H9 (cell line): Measurements from ENCODE around the gene SPTLC3. TPM values are rescaled to one million over a fixed set of nuclear protein-coding genes. Genes with fewer than 3 reads are reported as not detected.

ENCODE experiments used
- DNase-seq: peaks from one replicate; pipeline ENCODE4 v3.0.0-alpha.2; 2017
- H2AFZ ChIP-seq: one replicate; pipeline ENCODE4 v1.6.1; 2013; ENCODE audit warnings: mild to moderate bottlenecking, low read length, control low read depth, moderate library complexity
- H2AK5ac ChIP-seq: 2 replicates; pipeline ENCODE4 v1.6.1; 2013; ENCODE audit warnings: low read length, control low read depth, mixed read lengths; ENCODE audit not compliant: insufficient read length
- H2BK120ac ChIP-seq: one replicate; pipeline ENCODE4 v1.6.1; 2013; ENCODE audit warnings: low read depth, mild to moderate bottlenecking, low read length, control low read depth, inconsistent platforms; ENCODE audit not compliant: poor library complexity, severe bottlenecking
- H2BK12ac ChIP-seq: 2 replicates; pipeline ENCODE4 v1.6.1; 2013; ENCODE audit warnings: low read length, control low read depth, mixed read lengths, low read depth; ENCODE audit not compliant: insufficient read length
- H2BK15ac ChIP-seq: 2 replicates; pipeline ENCODE4 v1.6.1; 2013; ENCODE audit warnings: low read depth, low read length, control low read depth
- H2BK20ac ChIP-seq: one replicate; pipeline ENCODE4 v1.6.1; 2013; ENCODE audit warnings: low read depth, mild to moderate bottlenecking, low read length, control low read depth, inconsistent platforms; ENCODE audit not compliant: poor library complexity, severe bottlenecking
- H2BK5ac ChIP-seq: 2 replicates; pipeline ENCODE4 v1.6.1; 2013; ENCODE audit warnings: low read length, control low read depth, mixed read lengths; ENCODE audit not compliant: insufficient read length
- H3K14ac ChIP-seq: 2 replicates; pipeline ENCODE4 v1.6.1; 2013; ENCODE audit warnings: low read length, control low read depth; ENCODE audit not compliant: insufficient read depth
- H3K18ac ChIP-seq: 2 replicates; pipeline ENCODE4 v1.6.1; 2013; ENCODE audit warnings: low read depth, mild to moderate bottlenecking, mixed read lengths, low read length, control low read depth; ENCODE audit not compliant: insufficient read length
- H3K23ac ChIP-seq: 2 replicates; pipeline ENCODE4 v1.6.1; 2013; ENCODE audit warnings: low read length, control low read depth, mixed read lengths, low read depth; ENCODE audit not compliant: insufficient read length
- H3K23me2 ChIP-seq: 2 replicates; pipeline ENCODE4 v1.6.1; 2013; ENCODE audit warnings: low read depth, mild to moderate bottlenecking, mixed read lengths, low read length, control low read depth; ENCODE audit not compliant: insufficient read length, poor library complexity, severe bottlenecking
- H3K27ac ChIP-seq: 2 replicates; pipeline ENCODE4 v1.5.1; 2013; ENCODE audit warnings: low read length, control low read depth, mixed read lengths, low read depth; ENCODE audit not compliant: insufficient read length
- H3K27me3 ChIP-seq: 2 replicates; pipeline ENCODE4 v1.6.1; 2013; ENCODE audit warnings: low read length, control low read depth, inconsistent platforms; ENCODE audit not compliant: insufficient read depth
- H3K4ac ChIP-seq: 2 replicates; pipeline ENCODE4 v1.6.1; 2013; ENCODE audit warnings: low read depth, mild to moderate bottlenecking, control low read depth, inconsistent platforms, low read length, moderate library complexity
- H3K4me1 ChIP-seq: 2 replicates; pipeline ENCODE4 v1.6.1; 2013; ENCODE audit warnings: low read length, control low read depth, inconsistent platforms; ENCODE audit not compliant: insufficient read depth
- H3K4me2 ChIP-seq: 2 replicates; pipeline ENCODE4 v1.6.1; 2013; ENCODE audit warnings: low read length, control low read depth, mixed read lengths; ENCODE audit not compliant: insufficient read length, insufficient read depth
- H3K56ac ChIP-seq: 2 replicates; pipeline ENCODE4 v1.6.1; 2013; ENCODE audit warnings: low read depth, mild to moderate bottlenecking, mixed read lengths, low read length, control low read depth; ENCODE audit not compliant: insufficient read length
- H3K79me1 ChIP-seq: 2 replicates; pipeline ENCODE4 v1.6.1; 2013; ENCODE audit warnings: low read depth, mild to moderate bottlenecking, moderate library complexity, low read length, control low read depth, inconsistent platforms; ENCODE audit not compliant: insufficient read depth, poor library complexity, severe bottlenecking
- H3K79me2 ChIP-seq: 2 replicates; pipeline ENCODE4 v1.6.1; 2013; ENCODE audit warnings: low read length, control low read depth, inconsistent platforms; ENCODE audit not compliant: insufficient read depth
- H3K9ac ChIP-seq: 2 replicates; pipeline ENCODE4 v1.6.1; 2013; ENCODE audit warnings: low read length, control low read depth, mixed read lengths; ENCODE audit not compliant: insufficient read length; ENCODE audit errors: extremely low read depth
- H3K9me3 ChIP-seq: one replicate; pipeline ENCODE4 v1.6.1; 2013; ENCODE audit warnings: low read depth, low read length, inconsistent platforms; ENCODE audit not compliant: control insufficient read depth
- H3T11ph ChIP-seq: one replicate; pipeline ENCODE4 v1.6.1; 2013; ENCODE audit warnings: mild to moderate bottlenecking, low read length, control low read depth, inconsistent platforms
- H4K20me1 ChIP-seq: one replicate; pipeline ENCODE4 v1.6.1; 2013; ENCODE audit not compliant: control insufficient read depth, insufficient read length, insufficient read depth
- H4K5ac ChIP-seq: 2 replicates; pipeline ENCODE4 v1.6.1; 2013; ENCODE audit warnings: low read depth, mild to moderate bottlenecking, mixed read lengths, low read length, control low read depth; ENCODE audit not compliant: insufficient read length
- H4K8ac ChIP-seq: replicated peaks from 2 replicates; pipeline ENCODE4 v1.6.1; 2013; ENCODE audit warnings: low read length, control low read depth, mixed read lengths, low read depth; ENCODE audit not compliant: insufficient read length
- H4K91ac ChIP-seq: 2 replicates; pipeline ENCODE4 v1.6.1; 2013; ENCODE audit warnings: low read depth, mild to moderate bottlenecking, moderate library complexity, mixed read lengths, low read length, control low read depth; ENCODE audit not compliant: insufficient read length
- H3K27ac Mint-ChIP-seq, 3 experiments: 2 replicates in 2 of 3; 3 replicates in 1 of 3; pipeline ENCODE4 v1.8.0; 2020 to 2021; ENCODE audit warnings: mixed read lengths in 3 of 3, mild to moderate bottlenecking in 1 of 3, moderate library complexity in 1 of 3
- H3K27me3 Mint-ChIP-seq: 2 replicates; pipeline ENCODE4 v1.8.0; 2021; ENCODE audit warnings: low read depth, mild to moderate bottlenecking, moderate library complexity, mixed read lengths
- H3K36me3 Mint-ChIP-seq, 3 experiments: 2 replicates in 2 of 3; 3 replicates in 1 of 3; pipeline ENCODE4 v1.8.0; 2020 to 2021; ENCODE audit warnings: low read depth in 3 of 3, mixed read lengths in 3 of 3; ENCODE audit not compliant: insufficient read depth in 1 of 3
- H3K4me1 Mint-ChIP-seq, 2 experiments: 2 replicates each; pipeline ENCODE4 v1.8.0; 2020; ENCODE audit warnings: mixed read lengths in 2 of 2
- H3K4me3 Mint-ChIP-seq, 2 experiments: 2 replicates in 1 of 2; 3 replicates in 1 of 2; pipeline ENCODE4 v1.8.0; 2020 to 2021; ENCODE audit warnings: mild to moderate bottlenecking in 2 of 2, mixed read lengths in 2 of 2, moderate library complexity in 1 of 2
- H3K9me3 Mint-ChIP-seq, 2 experiments: 2 replicates in 1 of 2; 3 replicates in 1 of 2; pipeline ENCODE4 v1.8.0; 2020; ENCODE audit warnings: mild to moderate bottlenecking in 2 of 2, mixed read lengths in 2 of 2, moderate library complexity in 1 of 2
- WGBS: extraction: QIAGEN DNeasy Blood & Tissue Kit; methylation state at CpG from one replicate; pipeline ENCODE4 v1.1.7; 2013; ENCODE audit warnings: missing lambda C conversion rate, low lambda C conversion rate, mixed read lengths; ENCODE audit not compliant: insufficient read length; ENCODE audit errors: extremely low coverage; 5-methylcytosine and 5-hydroxymethylcytosine counted together
- total RNA-seq: library from RNA; stranded (reverse); gene quantifications from 2 replicates; pipeline ENCODE4 v1.2.1, GENCODE V29; 2021
- TF ChIP-seq, protein P1 (sequence below): fragments of 200-600 bp; sonication (generic); conservative IDR thresholded peaks from 3 replicates; pipeline ENCODE4 v1.8.0; 2021; ENCODE audit warnings: antibody characterized with exemption, mild to moderate bottlenecking

Gene SPTLC3
- total RNA-seq, 1 experiment from 2014 or later, result 0.68 TPM

GRCh38 chr20:13170771-13171170, 162.0 kb downstream of the SPTLC3 start:
- Mint-ChIP-seq H3K4me1 (no peaks in the 10 kb centered on the region), H3K36me3 (no peaks in the 10 kb centered on the region; a peak in 1 of 7 replicates), H3K27ac (no peak overlapping the region), H3K4me3 (no peak overlapping the region), H3K9me3 (no peaks in the 10 kb centered on the region; a peak in 2 of 5 replicates), H3K27me3 (peaks cover 5% of the 10 kb centered on the region)
- Histone ChIP-seq H4K91ac (no peak overlapping the region), H3K9me3 (no peaks in the 10 kb centered on the region), H3K56ac (no peak overlapping the region), H4K5ac (no peak overlapping the region), H3K27me3 (no peaks in the 10 kb centered on the region), H3K18ac (no peak overlapping the region), H3K79me1 (no peaks in the 10 kb centered on the region), H3K27ac (no peak overlapping the region), H3K23ac (no peak overlapping the region), H2BK5ac (no peak overlapping the region), H3K14ac (no peak overlapping the region), H2AFZ (no peak overlapping the region), H2AK5ac (no peak overlapping the region), H4K8ac (no peak overlapping the region), H3K9ac (no peak overlapping the region), H3K79me2 (no peaks in the 10 kb centered on the region), H3T11ph (no peak overlapping the region), H3K4ac (no peak overlapping the region), H2BK20ac (no peak overlapping the region), H3K4me1 (no peaks in the 10 kb centered on the region), H4K20me1 (no peaks in the 10 kb centered on the region), H3K23me2 (no peaks in the 10 kb centered on the region), H3K4me2 (no peak overlapping the region), H2BK15ac (no peak overlapping the region), H2BK12ac (no peak overlapping the region), H2BK120ac (no peak overlapping the region)
- TF ChIP-seq, protein P1, sequence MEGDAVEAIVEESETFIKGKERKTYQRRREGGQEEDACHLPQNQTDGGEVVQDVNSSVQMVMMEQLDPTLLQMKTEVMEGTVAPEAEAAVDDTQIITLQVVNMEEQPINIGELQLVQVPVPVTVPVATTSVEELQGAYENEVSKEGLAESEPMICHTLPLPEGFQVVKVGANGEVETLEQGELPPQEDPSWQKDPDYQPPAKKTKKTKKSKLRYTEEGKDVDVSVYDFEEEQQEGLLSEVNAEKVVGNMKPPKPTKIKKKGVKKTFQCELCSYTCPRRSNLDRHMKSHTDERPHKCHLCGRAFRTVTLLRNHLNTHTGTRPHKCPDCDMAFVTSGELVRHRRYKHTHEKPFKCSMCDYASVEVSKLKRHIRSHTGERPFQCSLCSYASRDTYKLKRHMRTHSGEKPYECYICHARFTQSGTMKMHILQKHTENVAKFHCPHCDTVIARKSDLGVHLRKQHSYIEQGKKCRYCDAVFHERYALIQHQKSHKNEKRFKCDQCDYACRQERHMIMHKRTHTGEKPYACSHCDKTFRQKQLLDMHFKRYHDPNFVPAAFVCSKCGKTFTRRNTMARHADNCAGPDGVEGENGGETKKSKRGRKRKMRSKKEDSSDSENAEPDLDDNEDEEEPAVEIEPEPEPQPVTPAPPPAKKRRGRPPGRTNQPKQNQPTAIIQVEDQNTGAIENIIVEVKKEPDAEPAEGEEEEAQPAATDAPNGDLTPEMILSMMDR, result no peak
- no peak for DNase-seq
- WGBS, result no CpG with 5 or more reads among the region's 3 CpGs
